Left ventricle myocardium inferior (tissue), 1 donor: ENCODE results near the gene CMTM6. TPM values are rescaled to one million over a fixed set of nuclear protein-coding genes. Genes with fewer than 3 reads are reported as not detected.

Source experiments
- DNase-seq: peaks from one replicate; pipeline ENCODE4 v3.0.0-alpha.2; 2020
- H3K27ac ChIP-seq: fragments of 200-600 bp; replicated peaks from 2 replicates; pipeline ENCODE4 v1.8.0; 2021
- H3K27me3 ChIP-seq: fragments of 200-600 bp; 2 replicates; pipeline ENCODE4 v1.8.0; 2021; ENCODE audit warnings: low read depth
- H3K36me3 ChIP-seq: fragments of 200-600 bp; 2 replicates; pipeline ENCODE4 v1.8.0; 2021
- H3K4me1 ChIP-seq: fragments of 200-600 bp; 2 replicates; pipeline ENCODE4 v1.8.0; 2021
- H3K4me3 ChIP-seq: fragments of 200-600 bp; 2 replicates; pipeline ENCODE4 v1.8.0; 2021; ENCODE audit warnings: mild to moderate bottlenecking, moderate library complexity
- H3K9me3 ChIP-seq: fragments of 200-600 bp; replicated peaks from 2 replicates; pipeline ENCODE4 v1.8.0; 2021
- CTCF ChIP-seq: fragments of 200-600 bp; IDR thresholded peaks from 2 replicates; pipeline ENCODE4 v1.8.0; 2021; ENCODE audit warnings: antibody characterized with exemption, mild to moderate bottlenecking, borderline replicate concordance
- intact Hi-C: fragments of 100-400 bp; cut with micrococcal nuclease; formaldehyde crosslinking; loops from one replicate; pipeline ENCODE4 v1.11.0; 2022
- total RNA-seq: library from RNA; stranded (reverse); fragmentation: NEBNext Ultra II Directional; extraction: Animal tissue kit (Norgen Biotek cat#: 25700); gene quantifications from one replicate; pipeline ENCODE4 v1.2.1, GENCODE V29; 2021
- donor health status: DM: no; HTN: yes; CAD: no; lungs with severe emphysema.

Gene CMTM6
- total RNA-seq, 1 donor from 2014 or later: 10.9 TPM

- Histone ChIP-seq H3K9me3 (no peaks in the 10 kb centered on the region), H3K4me3 (no peak overlapping the region), H3K36me3 (peaks cover 14% of the 10 kb centered on the region), H3K4me1 (peaks cover 34% of the 10 kb centered on the region), H3K27me3 (no peaks in the 10 kb centered on the region), H3K27ac (peak overlapping the region; percentile 5)
- DNase-seq: no peak
- TF ChIP-seq CTCF: no peak
- intact Hi-C loops: no loop called here
These were observed 42.2 kb upstream of the CMTM6 start for GRCh38 chr3:32544894-32545293.

- no peaks in the 10 kb centered on the region for H3K9me3 ChIP-seq
- intact Hi-C loops: no loop called here
- peaks cover 28% of the 10 kb centered on the region for H3K36me3 ChIP-seq
- H3K4me3 ChIP-seq: no peak overlapping the region
- peaks cover 19% of the 10 kb centered on the region for H3K4me1 ChIP-seq
- no peak overlapping the region for H3K27ac ChIP-seq
- DNase-seq: no peak
- H3K27me3 ChIP-seq: no peaks in the 10 kb centered on the region
- no peak for TF ChIP-seq CTCF
These were observed 40.2 kb upstream of the CMTM6 start for GRCh38 chr3:32542807-32543206.

DNA sequence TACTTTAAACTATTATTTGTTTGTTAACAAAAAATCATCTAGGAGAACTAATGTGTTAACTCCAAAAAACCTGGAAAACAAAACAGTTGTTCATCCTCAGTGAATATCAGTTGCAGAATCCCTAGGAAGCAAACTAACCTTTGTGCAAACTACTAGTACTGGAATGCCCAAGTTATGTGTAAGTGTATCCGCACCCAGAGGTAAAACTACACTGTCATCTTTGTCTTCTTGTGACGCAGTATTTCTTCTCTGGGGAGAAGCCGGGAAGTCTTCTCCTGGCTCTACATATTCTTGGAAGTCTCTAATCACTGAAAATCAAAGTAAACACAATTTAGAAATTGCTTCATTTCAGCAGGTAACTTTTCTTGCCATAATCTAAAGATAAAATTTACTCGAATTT is 38.2 kb upstream of the CMTM6 start:
- Histone ChIP-seq H3K36me3 (peaks cover 42% of the 10 kb centered on the region), H3K27ac (no peak overlapping the region), H3K4me1 (peaks cover 18% of the 10 kb centered on the region), H3K9me3 (no peaks in the 10 kb centered on the region), H3K27me3 (no peaks in the 10 kb centered on the region), H3K4me3 (no peak overlapping the region)
- DNase-seq: no peak
- no peak for TF ChIP-seq CTCF
- intact Hi-C loops: no loop called here

DNA sequence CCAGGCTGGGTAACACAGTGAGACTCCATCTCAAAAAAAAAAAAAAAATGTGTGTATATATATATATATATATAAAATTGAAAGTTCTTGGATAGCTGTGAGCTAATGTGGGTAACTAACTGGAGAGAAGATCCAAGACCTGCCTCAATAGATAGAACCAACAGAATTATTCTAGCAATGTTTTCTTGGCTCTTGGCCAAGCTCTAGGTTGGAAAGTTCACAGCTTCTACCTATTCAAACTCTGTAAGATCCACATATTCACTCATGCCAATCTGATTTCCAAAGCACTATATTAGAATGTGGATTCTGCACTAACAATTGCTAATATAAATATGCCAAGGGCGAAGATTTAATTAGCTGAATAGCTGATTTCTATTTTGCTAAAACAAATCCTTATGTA is 29.8 kb upstream of the CMTM6 start:
- DNase-seq: no peak
- no peak overlapping the region for H3K4me3 ChIP-seq
- intact Hi-C loops: no loop called here
- H3K4me1 ChIP-seq: peaks cover 14% of the 10 kb centered on the region
- no peak overlapping the region for H3K27ac ChIP-seq
- H3K9me3 ChIP-seq: no peaks in the 10 kb centered on the region
- no peaks in the 10 kb centered on the region for H3K27me3 ChIP-seq
- peaks cover 78% of the 10 kb centered on the region for H3K36me3 ChIP-seq
- TF ChIP-seq CTCF: no peak

GRCh38 chr3:32531010-32531647 is 28.5 kb upstream of the CMTM6 start:
- H3K27ac ChIP-seq: no peak overlapping the region
- H3K4me1 ChIP-seq: peaks cover 14% of the 10 kb centered on the region
- intact Hi-C loops: no loop called here
- no peak for TF ChIP-seq CTCF
- H3K36me3 ChIP-seq: peaks cover 78% of the 10 kb centered on the region
- DNase-seq: no peak
- no peaks in the 10 kb centered on the region for H3K9me3 ChIP-seq
- no peak overlapping the region for H3K4me3 ChIP-seq
- H3K27me3 ChIP-seq: no peaks in the 10 kb centered on the region
